ENCODE results near the gene COA8.

DNA sequence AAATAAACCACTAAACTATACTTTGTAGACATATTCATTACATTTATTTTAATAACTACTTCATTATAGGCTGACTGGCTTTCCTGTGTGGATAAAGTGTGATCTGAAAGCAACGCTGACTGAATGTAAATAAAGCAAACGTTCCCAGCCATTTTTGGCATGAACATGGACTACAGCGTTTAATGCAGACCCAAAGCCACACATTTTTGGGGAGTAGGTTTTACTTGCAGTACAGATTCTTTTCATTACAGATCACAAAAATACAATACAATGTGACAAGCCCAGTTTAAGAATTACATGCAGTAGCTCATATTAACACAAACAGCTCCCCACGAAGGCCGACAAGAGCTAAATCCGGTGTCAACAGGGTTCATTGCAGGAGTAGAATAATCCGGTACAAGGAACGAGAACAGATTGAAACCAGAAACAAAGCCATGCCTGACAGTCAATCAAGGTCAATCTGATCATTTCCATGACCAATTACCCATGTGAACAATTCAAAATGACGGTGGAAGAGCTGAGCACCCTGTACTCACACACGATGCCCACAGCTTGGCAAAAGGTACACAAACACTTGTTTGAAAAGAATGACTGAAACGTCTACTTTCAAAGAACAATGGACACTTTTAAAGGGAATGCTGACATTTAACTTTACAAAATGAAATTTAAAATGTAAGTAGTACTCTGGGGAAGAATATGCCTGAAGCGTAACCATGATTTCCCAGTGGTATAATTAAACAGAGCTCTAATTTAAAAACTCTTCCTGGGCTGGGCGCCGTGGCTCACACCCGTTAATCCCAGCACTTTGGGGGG is 5.6 kb upstream of the COA8 start:
- TF ChIP-seq CTCF (IDR thresholded peaks at IDR 0.05), result no peak
- no peak for TF ChIP-seq EP300 (IDR thresholded peaks at IDR 0.05; ENCODE audit: low read depth)
- no peak for TF ChIP-seq POLR2AphosphoS5 (IDR thresholded peaks at IDR 0.05)

Measured in transverse colon (tissue), 4 donors.